ENCODE data around the gene MATK.

Gene MATK, protein sequence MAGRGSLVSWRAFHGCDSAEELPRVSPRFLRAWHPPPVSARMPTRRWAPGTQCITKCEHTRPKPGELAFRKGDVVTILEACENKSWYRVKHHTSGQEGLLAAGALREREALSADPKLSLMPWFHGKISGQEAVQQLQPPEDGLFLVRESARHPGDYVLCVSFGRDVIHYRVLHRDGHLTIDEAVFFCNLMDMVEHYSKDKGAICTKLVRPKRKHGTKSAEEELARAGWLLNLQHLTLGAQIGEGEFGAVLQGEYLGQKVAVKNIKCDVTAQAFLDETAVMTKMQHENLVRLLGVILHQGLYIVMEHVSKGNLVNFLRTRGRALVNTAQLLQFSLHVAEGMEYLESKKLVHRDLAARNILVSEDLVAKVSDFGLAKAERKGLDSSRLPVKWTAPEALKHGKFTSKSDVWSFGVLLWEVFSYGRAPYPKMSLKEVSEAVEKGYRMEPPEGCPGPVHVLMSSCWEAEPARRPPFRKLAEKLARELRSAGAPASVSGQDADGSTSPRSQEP

DNA sequence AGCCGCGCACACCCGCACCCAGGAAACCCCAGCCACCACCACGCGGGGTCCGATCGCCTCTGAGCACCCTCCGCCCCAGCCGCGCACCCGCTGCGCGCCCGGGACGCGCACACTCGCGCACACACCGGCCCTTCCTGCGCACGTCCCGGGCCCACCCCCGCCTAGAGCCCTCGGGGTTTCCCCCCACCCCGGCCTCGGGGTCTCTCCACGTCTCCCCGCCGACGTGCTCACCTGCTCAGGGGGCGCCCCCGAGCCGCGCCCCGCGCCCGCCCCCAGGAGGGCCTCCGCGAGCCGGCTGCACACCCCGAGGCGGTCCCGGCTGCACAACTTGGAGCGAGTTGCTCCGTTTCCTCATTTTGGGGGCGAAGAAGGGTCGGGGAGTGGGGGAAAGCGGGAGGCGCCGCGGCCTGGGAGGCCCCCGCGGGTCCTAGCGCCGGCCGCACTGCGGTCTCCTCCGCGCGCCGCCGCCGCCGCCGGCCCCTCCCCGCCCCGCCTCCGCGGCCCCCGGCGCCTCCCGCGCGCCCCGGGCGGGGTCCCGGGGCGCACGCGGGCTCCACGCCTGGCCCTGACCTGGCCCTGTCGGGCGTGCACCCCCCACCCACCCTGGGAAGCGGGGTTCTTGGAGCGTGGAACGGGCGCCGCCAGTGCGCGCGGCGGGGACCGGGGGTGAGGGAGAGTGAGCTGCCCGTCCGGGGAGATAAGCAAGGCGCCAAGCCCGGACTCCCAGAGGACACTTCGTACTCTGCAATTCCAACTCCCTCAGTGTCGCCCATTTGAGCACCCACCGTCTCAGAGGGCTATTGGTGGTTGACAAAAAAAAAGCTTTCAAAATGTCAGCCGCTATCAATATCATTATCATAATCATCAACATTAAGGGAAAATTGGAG is at the start of gene MATK:
Gene MATK (minus strand): TSS at position 444 of the 887 bp plus-strand sequence. CDS start 1,246 bp downstream, outside the sequence.
- DNase-seq (ENCODE audit: low read depth in 2 of 2) = no peak

DNA sequence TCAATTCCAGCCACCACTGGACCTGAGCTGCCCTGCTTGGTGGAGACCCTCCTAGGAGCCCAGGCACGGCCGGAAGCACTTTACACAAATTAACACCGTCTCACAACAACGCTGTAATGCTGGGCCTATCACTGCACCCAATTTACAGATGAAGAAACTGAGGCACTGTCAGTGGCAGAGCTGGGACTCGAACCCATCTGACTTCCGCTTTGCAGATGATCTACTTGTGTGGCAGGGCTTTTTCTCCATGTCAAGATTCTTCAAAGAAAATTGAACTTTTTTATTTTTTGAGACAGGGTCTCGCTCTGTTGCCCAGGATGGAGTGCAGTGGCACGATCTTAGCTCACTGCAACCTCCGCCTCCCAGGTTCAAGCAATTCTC is 48.9 kb upstream of the MATK start:
- DNase-seq (ENCODE audit: low read depth in 2 of 2) = no peak

DNA sequence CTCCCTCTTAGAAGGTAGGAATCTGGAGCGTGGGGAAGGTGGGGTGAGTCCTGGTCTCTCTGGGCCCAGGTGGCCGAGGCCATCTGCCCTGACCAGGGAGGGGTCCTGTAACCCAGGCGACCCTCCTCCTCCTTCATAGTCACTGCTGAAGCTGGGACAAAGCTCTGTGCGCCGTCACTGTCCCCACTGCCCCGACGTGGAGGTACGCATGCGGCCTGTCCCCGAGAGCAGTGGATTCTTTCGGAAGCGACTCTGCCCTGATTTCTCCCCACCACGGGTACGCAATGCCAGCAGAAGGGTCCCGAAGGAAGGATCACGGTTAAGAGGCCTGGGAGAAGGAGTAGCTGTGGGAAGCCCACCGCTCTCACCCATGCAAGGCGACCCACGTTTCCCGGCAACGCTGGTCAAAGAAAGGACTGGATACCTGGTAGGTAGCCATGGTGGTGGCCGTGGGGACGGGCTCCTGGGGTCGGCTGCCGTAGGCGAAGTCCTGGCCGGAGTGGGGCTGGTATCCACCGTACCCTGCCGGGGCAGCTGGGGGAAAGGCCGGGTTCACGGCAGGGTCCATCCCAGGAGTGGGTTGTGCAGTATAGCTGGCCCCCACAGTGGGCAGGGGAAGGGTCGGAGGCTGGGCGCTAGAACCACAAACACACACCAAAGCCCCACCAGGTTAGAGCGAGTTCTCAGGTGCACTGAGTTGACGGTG is 48.3 kb upstream of the MATK start:
- no peak for DNase-seq (ENCODE audit: low read depth in 2 of 2)

DNA sequence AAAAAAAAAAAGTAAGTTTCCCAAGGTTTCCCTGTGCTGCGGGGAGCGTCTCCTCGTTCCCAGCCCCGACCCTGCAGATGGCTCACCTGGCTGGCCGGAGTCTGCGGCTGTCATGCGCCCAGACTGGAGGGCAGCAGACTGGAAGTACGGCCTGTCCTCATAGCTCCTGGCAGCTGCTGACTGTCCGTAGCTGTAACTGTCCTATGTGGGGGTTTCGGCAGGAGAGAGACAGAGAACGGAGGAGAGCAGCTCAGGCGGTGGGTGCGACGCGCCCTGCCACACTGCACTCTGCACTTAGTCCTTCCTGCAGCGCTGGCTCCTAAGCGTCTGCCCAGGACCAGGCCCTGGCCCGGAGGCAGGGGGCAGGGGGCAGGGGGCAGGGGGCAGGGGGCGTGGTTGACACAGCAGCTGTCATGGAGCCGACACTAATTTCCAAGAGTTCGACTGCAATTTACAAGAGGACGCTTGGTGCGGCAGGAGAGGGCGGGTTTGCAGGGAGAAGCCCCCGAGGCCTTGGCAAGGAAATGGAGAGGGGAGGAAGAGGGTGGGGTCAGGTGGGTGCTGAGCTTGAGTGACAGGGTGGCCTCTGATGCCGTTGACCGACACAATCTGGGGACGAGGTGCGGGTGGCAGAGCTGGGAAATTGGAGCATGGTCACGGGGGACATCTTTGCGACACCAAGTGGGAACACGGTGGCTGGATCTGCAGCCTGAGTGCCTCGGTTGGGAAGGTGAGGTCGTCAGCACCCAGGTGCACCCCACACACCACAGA is 47.6 kb upstream of the MATK start:
- DNase-seq (ENCODE audit: low read depth in 2 of 2) = no peak

DNA sequence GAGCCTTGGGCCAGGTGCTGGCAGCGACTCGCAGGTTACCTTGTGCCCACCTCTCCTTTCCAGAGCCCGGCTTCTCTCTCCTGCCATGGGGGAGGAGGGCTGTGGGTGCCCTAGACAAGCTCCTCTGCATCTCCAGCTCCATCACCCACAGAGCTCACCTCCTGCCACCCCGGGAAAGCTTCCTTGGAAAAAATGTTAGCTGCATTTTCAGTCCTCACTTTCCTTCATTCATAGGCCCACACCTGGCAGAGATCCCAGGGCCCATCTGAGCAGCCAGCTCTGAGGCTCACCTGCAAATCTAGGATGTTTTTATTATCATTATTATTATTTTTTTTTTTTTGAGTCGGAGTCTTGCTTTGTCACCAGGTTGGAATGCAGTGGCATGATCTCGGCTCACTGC is 45.8 kb upstream of the MATK start:
- DNase-seq (ENCODE audit: low read depth in 2 of 2) = no peak

DNA sequence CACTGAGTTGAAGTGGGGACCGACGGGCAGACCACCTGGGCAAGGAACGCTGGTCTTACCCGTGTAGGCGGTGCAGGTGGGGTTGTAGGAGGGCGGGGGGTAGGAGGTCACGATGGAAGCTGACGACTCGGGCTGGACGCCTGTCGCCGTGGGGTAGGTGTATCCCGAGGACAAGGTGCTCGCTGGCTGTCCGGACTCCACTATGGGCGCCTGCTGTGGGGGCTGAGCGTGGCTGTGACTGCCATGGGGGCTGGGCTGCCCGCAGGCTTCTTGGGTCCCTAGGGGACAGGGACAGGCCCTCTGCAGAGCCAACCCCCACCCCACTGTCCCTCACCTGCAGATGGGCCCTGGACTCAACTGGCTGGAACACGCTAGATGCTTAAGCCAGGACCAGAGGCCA is 45.4 kb upstream of the MATK start:
- no peak for DNase-seq (ENCODE audit: low read depth in 2 of 2)

DNA sequence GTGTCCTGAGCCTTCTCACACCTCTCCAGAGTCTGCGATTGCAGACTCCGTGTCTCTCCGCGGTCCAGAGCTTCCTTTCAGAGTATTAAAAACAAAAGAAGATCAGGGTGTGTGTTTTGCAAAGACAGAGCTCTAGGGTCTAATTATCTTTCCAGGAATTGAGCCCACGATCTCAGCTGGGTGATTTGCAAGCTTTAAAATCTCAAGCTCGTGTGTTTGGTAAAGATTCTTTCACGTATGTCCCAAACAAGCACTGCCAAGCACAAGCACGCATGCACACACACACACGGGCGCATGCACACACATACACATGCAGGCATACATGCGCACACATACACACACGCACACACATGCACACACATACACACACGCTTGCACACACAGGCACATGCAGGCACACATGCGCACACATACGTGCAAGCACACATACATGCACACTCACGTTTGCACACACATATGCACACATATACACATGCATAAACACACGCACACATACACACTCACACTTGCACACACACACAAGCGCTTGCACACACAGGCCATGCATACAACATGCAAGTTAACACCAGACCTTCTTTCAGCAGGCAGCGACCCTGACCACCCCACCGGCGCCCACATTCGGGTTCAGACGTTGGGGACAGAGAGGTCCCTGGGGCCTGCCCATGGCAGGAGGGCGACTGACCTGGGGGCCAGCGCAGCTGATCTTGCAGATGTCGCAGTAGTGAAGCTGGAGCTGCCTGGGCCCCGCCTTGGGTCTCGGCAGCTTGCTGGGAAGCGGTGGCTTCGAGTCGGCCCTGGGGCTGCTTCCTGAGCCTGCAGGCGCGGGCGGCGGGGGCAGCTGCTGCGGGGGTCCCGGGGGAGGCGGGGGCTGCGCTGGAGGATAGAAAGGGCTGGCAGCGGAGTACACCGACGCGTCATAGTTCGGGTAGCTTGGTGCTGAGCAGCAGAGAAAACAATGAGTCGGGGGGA is 44.7 kb upstream of the MATK start:
- DNase-seq (ENCODE audit: low read depth in 2 of 2) = no peak

DNA sequence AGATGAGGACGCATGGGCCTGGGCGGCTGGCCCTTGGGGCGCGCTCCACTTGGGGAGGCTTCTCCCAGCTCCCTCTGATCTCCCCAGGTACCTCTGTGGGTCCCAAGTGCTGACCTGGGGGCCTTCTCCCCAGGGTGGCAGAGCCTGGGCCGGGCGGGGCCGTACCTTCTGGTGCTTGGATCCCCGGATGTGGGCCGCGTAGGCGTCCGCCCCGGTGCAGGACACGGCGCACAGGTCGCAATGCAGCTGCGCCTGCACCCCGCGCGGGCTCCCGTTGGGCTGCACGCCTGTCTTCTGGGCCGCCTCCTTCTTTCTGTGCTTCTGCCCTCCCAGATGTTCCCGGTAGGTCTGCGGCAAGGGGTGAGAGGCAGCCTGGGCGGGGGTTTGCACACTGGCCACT is 41.1 kb upstream of the MATK start:
- no peak for DNase-seq (ENCODE audit: low read depth in 2 of 2)

DNA sequence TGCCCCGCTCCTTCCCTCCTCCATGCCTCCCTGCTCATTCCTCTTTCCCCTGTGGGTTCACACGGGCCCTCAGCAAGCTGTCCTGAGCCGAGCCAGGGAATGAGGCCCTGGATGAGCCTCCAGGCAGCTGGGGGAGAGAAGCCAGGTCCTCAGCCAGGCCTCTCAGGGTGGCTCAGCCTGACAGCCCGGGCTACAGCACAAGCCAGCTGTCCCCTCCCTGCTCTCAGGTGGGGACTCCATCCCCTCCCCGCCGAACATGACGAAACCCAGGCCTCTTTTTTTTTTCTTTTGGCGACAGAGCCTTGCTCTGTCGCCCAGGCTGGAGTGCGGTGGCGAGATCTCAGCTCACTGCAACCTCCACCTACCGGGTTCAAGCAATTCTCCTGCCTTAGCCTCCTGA is 40.0 kb upstream of the MATK start:
- DNase-seq (ENCODE audit: low read depth in 2 of 2) = no peak

DNA sequence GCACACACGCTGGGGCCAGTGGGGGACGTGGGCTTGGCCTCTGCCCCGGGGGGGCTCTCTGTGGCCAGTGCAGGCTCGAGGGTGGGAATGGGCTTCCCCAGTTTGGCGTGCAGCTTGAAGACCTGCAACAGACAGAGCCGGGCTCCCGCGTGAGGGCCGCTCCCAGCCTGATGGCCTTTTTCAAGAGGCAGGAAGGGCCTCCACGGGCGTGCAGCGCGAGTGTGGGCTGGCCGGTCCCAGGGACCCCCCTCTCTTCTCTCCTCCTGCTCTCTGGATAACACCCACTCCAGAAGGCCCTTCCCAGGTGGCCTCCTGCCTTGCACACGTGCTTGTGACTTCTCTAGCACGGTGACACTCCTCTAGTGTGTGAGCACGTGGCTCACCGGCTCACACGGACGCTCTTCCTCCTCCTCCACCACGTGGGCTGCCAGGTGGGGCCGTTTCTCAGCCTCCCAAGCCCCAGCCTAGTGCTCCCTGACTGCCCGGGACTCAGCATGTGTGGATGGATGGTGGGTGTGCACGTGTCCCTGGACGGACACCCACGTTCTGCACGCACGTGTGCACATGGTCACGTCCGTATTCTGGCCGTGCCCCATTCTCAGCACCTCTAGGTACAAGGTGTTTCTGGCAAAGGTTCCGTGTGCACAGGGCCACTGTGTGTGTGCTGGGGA is 39.2 kb upstream of the MATK start:
- no peak for DNase-seq (ENCODE audit: low read depth in 2 of 2)

DNA sequence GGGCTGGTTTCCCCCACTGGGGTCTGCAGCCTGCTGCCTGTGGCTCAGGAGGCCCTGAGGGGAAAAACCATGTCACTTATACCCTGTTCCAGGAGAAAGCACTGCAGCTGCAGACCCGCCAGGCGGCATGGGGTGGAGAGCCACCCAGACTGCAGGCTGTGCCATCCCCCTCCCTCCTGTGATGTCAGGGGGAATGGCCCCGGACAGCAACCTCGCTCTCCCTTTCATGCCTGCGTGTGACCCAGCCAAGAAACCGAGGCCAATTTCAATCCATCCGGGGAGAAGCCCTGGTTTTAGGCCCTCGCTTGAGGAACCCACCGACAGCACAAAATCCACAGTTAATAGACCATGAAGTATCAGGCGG is 37.2 kb upstream of the MATK start:
- no peak for DNase-seq (ENCODE audit: low read depth in 2 of 2)

DNA sequence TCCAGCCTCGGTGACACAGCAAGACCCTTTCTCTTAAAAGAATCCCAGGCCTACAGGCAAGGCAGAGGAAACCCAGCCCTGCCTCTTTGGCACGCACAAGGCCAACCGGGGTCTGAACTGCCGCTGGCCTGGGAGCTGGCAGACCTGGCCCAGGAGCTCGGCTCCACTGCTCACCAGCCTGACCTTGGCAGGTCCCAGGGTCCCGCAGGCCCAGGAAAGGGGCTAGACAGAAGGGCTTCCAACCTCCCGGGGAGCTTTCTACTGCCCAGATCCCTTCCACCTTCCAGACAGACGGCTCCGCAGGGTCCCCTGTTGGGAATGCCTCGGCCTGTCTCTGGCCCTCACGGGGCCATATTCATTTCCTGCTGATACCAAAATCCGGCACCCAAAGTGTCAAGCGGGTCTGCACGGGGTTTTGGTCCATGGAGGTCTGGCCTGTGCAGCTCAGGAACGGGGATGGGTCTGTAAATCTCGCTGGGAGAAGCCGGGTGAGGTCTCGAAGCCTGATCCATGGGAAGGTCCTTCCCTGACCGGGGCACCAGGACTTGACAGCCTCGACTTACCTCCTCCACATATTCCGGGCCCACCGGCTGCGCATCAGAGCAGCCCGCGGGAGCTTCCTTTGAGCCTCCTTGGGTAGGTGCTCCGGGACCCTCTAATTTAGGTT is 36.6 kb upstream of the MATK start:
- no peak for DNase-seq (ENCODE audit: low read depth in 2 of 2)

DNA sequence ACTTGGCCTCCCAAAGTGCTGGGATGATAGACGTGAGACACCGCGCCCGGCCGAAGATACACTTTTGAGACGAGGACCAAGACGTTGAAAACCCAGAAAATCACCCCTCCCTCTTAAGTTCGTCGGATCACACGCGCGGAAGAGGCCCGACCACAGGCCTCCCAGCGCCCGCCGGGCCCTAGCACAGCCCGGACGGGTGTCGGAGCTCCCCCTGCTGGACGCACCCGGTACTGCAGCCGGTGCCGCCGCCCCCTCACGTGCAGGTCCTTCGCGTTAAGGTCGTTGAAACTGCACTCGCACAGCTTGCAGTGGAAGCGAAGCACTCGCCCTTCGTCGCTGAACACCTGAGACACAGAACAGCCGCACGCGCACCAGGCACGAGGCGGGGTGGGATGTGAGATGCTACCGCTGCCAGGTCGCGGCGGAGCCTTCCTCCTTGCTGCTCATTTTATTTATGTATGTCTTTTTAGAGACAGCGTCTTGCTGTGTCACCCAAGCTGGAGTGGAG is 35.7 kb upstream of the MATK start:
- no peak for DNase-seq (ENCODE audit: low read depth in 2 of 2)

DNA sequence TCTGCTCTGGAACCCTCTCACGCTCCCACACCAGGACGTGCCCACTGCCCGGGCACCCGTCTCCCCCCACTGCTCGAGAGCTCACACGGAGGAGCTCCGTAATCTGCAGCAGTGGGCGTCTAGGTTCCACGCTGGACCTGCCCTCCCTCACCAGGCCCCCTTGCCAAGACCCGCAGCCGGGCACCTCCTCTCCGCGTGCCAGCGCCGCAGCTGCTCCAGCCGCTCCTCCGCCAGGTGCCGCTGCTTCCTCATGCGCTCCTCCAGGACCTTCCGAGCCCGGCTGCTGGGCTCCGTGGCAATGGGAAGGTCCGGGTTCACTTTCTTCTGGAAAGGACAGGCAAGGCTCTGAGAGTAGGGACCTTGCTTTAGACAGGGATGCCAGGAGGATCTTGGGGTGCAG is 35.0 kb upstream of the MATK start:
- DNase-seq (ENCODE audit: low read depth in 2 of 2) = no peak

DNA sequence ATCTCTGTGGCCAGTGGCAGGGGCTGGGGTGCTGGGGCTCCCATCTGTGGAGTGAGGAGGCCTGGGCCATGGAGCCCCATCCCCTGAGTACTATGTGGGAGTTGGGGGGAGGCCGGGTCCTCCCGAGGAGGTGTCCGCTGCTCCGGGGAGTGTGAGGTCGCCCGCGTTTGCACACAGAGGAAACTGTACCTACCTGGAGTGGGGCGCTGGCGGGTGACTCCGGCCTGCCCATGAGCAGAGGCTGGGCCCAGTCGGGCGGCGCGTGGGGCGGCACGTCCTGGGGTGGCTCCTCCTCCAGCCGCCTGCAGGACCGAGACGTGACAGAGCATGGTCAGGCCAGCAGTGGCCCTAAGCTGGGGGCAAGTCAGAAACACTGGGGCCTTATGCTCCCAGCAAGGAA is 33.8 kb upstream of the MATK start:
- DNase-seq (ENCODE audit: low read depth in 2 of 2) = no peak

DNA sequence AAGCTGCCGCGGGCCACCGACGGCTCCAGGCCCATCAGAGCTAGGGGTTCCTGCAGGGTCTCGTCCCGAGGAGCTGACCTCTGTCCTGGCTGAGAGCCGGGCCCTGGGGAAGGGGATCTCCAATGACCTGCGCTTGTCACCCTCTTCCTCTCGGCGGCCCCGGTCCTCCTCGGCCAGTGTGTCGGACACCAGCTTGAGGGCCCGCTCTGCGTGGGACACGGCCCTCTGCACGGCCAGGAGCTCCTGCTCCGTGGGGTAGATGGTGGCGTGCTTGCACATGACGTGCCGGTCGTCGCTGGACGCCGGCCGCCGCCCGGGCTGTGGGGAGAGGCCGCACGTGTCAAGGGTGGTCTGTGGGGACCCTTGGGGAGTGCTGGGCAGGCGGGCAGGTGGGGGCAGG is 32.7 kb upstream of the MATK start:
- no peak for DNase-seq (ENCODE audit: low read depth in 2 of 2)

DNA sequence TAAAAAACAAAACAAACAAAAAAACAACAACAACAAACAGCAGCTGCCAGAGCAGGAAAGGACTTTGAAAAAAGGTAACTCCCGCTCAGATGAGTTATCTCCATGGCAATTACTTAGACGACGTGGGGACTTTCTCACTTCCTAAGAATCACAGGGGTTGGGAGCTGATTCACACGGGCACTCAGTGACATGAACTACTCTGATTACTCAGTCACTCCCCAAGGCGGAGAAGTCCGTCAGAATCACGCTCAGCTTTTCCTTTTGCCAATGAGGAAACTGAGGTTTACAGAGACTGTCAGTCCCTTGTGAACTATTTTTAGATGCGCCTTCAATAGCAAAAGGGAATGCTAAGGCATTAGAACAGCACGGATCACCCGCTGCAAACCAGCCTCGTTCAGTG is 32.3 kb upstream of the MATK start:
- no peak for DNase-seq (ENCODE audit: low read depth in 2 of 2)

DNA sequence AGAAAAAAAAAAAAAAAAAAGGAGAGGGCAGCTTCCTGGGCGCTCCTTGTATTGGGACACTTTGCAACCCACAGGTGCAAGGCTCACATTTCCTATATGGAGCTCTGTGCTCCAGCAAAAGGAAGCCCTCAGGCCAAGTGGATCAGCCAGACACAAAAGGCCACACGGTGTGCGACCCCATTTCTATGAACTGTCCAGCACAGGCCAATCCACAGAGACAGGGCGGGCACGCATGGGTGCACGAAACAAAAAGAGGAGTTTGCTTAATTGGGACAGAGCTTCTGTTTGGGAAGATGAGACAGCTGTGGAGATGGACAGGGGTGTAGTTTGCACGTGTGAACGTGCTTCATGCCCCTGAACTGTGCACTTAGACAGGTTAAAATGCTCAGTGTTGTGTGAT is 31.6 kb upstream of the MATK start:
- no peak for DNase-seq (ENCODE audit: low read depth in 2 of 2)
